Fibroblast of lung (primary cell): ENCODE results near the gene DUSP16. TPM values are rescaled to one million over a fixed set of nuclear protein-coding genes. Genes with fewer than 3 reads are reported as not detected.
A peak's percentile ranks its signal among the peaks of the same experiment; 100 is the strongest.
"Not testable (repeated sequence)": the region's sequence is repeated elsewhere in the genome, so short reads cannot be mapped to it uniquely, and the experiment has no call there.

Source experiments
- DNase-seq, 2 donors: peaks; one replicate each; pipeline versions ENCODE4 v3.0.0 to v3.0.0-alpha.2; 2010; ENCODE audit warnings: low read depth in 2 of 2
- H2AFZ ChIP-seq: 2 replicates; pipeline ENCODE4 v1.5.1; 2012; ENCODE audit warnings: low read length, control low read depth, inconsistent platforms
- H3K27ac ChIP-seq: 2 replicates; pipeline ENCODE4 v1.5.1; 2011; ENCODE audit warnings: low read length, control low read depth; ENCODE audit not compliant: insufficient read depth
- H3K27me3 ChIP-seq: 2 replicates; pipeline ENCODE4 v1.5.1; 2011; ENCODE audit warnings: mild to moderate bottlenecking, low read length; ENCODE audit not compliant: control insufficient read depth, insufficient read depth
- H3K36me3 ChIP-seq: 2 replicates; pipeline ENCODE4 v1.5.1; 2011; ENCODE audit warnings: low read length; ENCODE audit not compliant: control insufficient read depth, insufficient read depth
- H3K4me1 ChIP-seq: 2 replicates; pipeline ENCODE4 v1.5.1; 2011; ENCODE audit warnings: low read length; ENCODE audit not compliant: control insufficient read depth, insufficient read depth; ENCODE audit errors: extremely low read depth
- H3K4me2 ChIP-seq: 2 replicates; pipeline ENCODE4 v1.5.1; 2011; ENCODE audit warnings: low read length, control low read depth; ENCODE audit not compliant: insufficient read depth; ENCODE audit errors: extremely low read depth
- H3K4me3 ChIP-seq, 4 experiments: fragments of 200-600 bp in 1 of 4; sonication (generic) in 1 of 4; replicated peaks in 1 of 4; 2 replicates each; pipeline ENCODE4 v1.5.1; 2011 to 2016; ENCODE audit warnings: low read length in 4 of 4, low read depth in 3 of 4, mild to moderate bottlenecking in 3 of 4, control low read depth in 2 of 4, inconsistent platforms in 1 of 4, mixed read lengths in 1 of 4; ENCODE audit not compliant: insufficient read depth in 1 of 4; ENCODE audit errors: control extremely low read depth in 1 of 4
- H3K79me2 ChIP-seq: 2 replicates; pipeline ENCODE4 v1.5.1; 2012; ENCODE audit warnings: mild to moderate bottlenecking, low read length, inconsistent platforms; ENCODE audit not compliant: control insufficient read depth, insufficient read depth
- H3K9ac ChIP-seq: 2 replicates; pipeline ENCODE4 v1.5.1; 2011; ENCODE audit warnings: mild to moderate bottlenecking, low read length, control low read depth; ENCODE audit not compliant: insufficient read depth
- H3K9me3 ChIP-seq: 2 replicates; pipeline ENCODE4 v1.5.1; 2012; ENCODE audit warnings: low read depth, low read length; ENCODE audit not compliant: control insufficient read depth, insufficient read depth
- H4K20me1 ChIP-seq: 2 replicates; pipeline ENCODE4 v1.5.1; 2011; ENCODE audit warnings: low read length; ENCODE audit not compliant: control insufficient read depth, insufficient read depth; ENCODE audit errors: extremely low read depth
- CTCF ChIP-seq, 2 donors: IDR thresholded peaks in 1 of 2; conservative IDR thresholded peaks in 1 of 2; 1 replicate in 1 of 2; 2 replicates in 1 of 2; pipeline ENCODE4 v1.5.1; 2011 to 2012; ENCODE audit warnings: low read length in 2 of 2, control low read depth in 1 of 2, inconsistent platforms in 1 of 2, low read depth in 1 of 2, mild to moderate bottlenecking in 1 of 2
- EZH2 ChIP-seq: IDR thresholded peaks from 2 replicates; pipeline ENCODE4 v1.5.1; 2012; ENCODE audit warnings: low read length, control low read depth, mild to moderate bottlenecking; ENCODE audit errors: missing control alignments
- polyA plus RNA-seq, 2 donors: library from polyadenylated mRNA; depleted of rRNA in 1 of 2; stranded (reverse) in 1 of 2; unstranded in 1 of 2; fragments of >200 nt; gene quantifications; 2 replicates each; pipeline ENCODE4 v1.2.1, GENCODE V29; 2011 to 2012; ENCODE audit warnings: missing spikeins in 1 of 2
- total RNA-seq: library from RNA; depleted of rRNA; stranded (reverse); fragments of >200 nt; gene quantifications from 2 replicates; pipeline ENCODE4 v1.2.1, GENCODE V29; 2014

DUSP16 gene
- total and polyA plus RNA-seq, 2 donors (not counting 1 experiment from before 2014, with no cell fraction given), result 9.4 to 15.2 TPM

- Histone ChIP-seq H3K27me3 (peaks cover 6% of the 10 kb centered on the region), H4K20me1 (no peaks in the 10 kb centered on the region), H3K36me3 (no peaks in the 10 kb centered on the region), H3K4me2 (no peak overlapping the region), H3K4me3 (no peak overlapping the region), H3K79me2 (no peaks in the 10 kb centered on the region), H3K27ac (no peak overlapping the region), H2AFZ (no peak overlapping the region), H3K9ac (no peak overlapping the region), H3K9me3 (no peaks in the 10 kb centered on the region), H3K4me1 (no peaks in the 10 kb centered on the region)
- DNase-seq, result no peak
- no peak for TF ChIP-seq EZH2
- TF ChIP-seq CTCF (conservative IDR thresholded peaks at IDR 0.05 in 1 of 2, IDR thresholded peaks at IDR 0.05 in 1 of 2; ENCODE audit: low read depth in 1 of 2, low read length in 2 of 2), result no peak
Measured at GRCh38 chr12:12583510-12584178, 21.0 kb upstream of the DUSP16 start.

- Histone ChIP-seq H3K79me2 (no peaks in the 10 kb centered on the region), H2AFZ (no peak overlapping the region), H3K4me2 (no peak overlapping the region), H3K9ac (no peak overlapping the region), H3K4me3 (no peak overlapping the region), H3K4me1 (no peaks in the 10 kb centered on the region), H3K27me3 (peaks cover 6% of the 10 kb centered on the region), H3K36me3 (no peaks in the 10 kb centered on the region), H3K27ac (no peak overlapping the region), H3K9me3 (no peaks in the 10 kb centered on the region), H4K20me1 (no peaks in the 10 kb centered on the region)
- peak; percentile 7 to 35 for DNase-seq
- no peak for TF ChIP-seq EZH2
- no peak for TF ChIP-seq CTCF (conservative IDR thresholded peaks at IDR 0.05 in 1 of 2, IDR thresholded peaks at IDR 0.05 in 1 of 2; ENCODE audit: low read depth in 1 of 2, low read length in 2 of 2)
Measured at GRCh38 chr12:12582895-12583303, 20.2 kb upstream of the DUSP16 start.

- H2AFZ ChIP-seq, result no peak overlapping the region
- H3K4me3 ChIP-seq, result no peak overlapping the region
Measured at GRCh38 chr12:12582193-12582881, 19.7 kb upstream of the DUSP16 start.

GRCh38 chr12:12580716-12581115 lies 18.1 kb upstream of the DUSP16 start:
- H3K4me2 ChIP-seq, H3K27me3 ChIP-seq, H3K4me1 ChIP-seq, H2AFZ ChIP-seq, H3K36me3 ChIP-seq, H3K9me3 ChIP-seq, H3K4me3 ChIP-seq, H3K9ac ChIP-seq, DNase-seq, H3K27ac ChIP-seq, H3K79me2 ChIP-seq, H4K20me1 ChIP-seq: not testable (repeated sequence)

More at GRCh38 chr12:12582193-12582881, 19.7 kb upstream of the DUSP16 start:
- Histone ChIP-seq H3K27me3 (peaks cover 6% of the 10 kb centered on the region), H3K27ac (no peak overlapping the region), H3K79me2 (no peaks in the 10 kb centered on the region), H3K36me3 (no peaks in the 10 kb centered on the region), H3K9ac (no peak overlapping the region), H4K20me1 (no peaks in the 10 kb centered on the region), H3K4me2 (no peak overlapping the region), H3K4me1 (no peaks in the 10 kb centered on the region), H3K9me3 (no peaks in the 10 kb centered on the region)
- TF ChIP-seq EZH2 (no peak), CTCF (conservative IDR thresholded peaks at IDR 0.05 in 1 of 2, IDR thresholded peaks at IDR 0.05 in 1 of 2; ENCODE audit: low read depth in 1 of 2, low read length in 2 of 2) (no peak)
- no peak for DNase-seq
